Keratinocyte (primary cell): ENCODE data around the gene SH3PXD2A.

ENCODE experiments used
- EZH2 ChIP-seq: IDR thresholded peaks from one replicate; pipeline ENCODE4 v1.6.1; 2012; ENCODE audit warnings: inconsistent platforms, mild to moderate bottlenecking, low read length, moderate library complexity
- TF ChIP-seq, protein P1 (sequence below), 3 experiments: IDR thresholded peaks in 1 of 3; conservative IDR thresholded peaks in 1 of 3; optimal IDR thresholded peaks in 1 of 3; 2 replicates in 2 of 3; 3 replicates in 1 of 3; pipeline versions ENCODE3 to v1.5.1; 2011; ENCODE audit warnings: low read length in 3 of 3, mild to moderate bottlenecking in 3 of 3, moderate library complexity in 2 of 3, control low read depth in 1 of 3, inconsistent platforms in 1 of 3; ENCODE audit not compliant: insufficient read depth in 2 of 3; ENCODE audit errors: extremely low read depth in 1 of 3

- TF ChIP-seq, protein P1, sequence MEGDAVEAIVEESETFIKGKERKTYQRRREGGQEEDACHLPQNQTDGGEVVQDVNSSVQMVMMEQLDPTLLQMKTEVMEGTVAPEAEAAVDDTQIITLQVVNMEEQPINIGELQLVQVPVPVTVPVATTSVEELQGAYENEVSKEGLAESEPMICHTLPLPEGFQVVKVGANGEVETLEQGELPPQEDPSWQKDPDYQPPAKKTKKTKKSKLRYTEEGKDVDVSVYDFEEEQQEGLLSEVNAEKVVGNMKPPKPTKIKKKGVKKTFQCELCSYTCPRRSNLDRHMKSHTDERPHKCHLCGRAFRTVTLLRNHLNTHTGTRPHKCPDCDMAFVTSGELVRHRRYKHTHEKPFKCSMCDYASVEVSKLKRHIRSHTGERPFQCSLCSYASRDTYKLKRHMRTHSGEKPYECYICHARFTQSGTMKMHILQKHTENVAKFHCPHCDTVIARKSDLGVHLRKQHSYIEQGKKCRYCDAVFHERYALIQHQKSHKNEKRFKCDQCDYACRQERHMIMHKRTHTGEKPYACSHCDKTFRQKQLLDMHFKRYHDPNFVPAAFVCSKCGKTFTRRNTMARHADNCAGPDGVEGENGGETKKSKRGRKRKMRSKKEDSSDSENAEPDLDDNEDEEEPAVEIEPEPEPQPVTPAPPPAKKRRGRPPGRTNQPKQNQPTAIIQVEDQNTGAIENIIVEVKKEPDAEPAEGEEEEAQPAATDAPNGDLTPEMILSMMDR (optimal IDR thresholded peaks at IDR 0.05 in 1 of 3, IDR thresholded peaks at IDR 0.05 in 1 of 3, conservative IDR thresholded peaks at IDR 0.05 in 1 of 3; ENCODE audit: extremely low read depth in 1 of 3, insufficient read depth in 2 of 3, low read length in 3 of 3), result no peak
- TF ChIP-seq EZH2, result no peak
These were observed 161.6 kb downstream of the SH3PXD2A start for GRCh38 chr10:103693812-103694205.
